GM18858 (cell line): ENCODE data around the gene MRTFB.

Source experiments
- ATAC-seq: cut with Tn5 transposase; IDR thresholded peaks from one replicate; pipeline ENCODE4 v1.9.1; 2021; ENCODE audit not compliant: unreplicated experiment

Gene MRTFB

DNA sequence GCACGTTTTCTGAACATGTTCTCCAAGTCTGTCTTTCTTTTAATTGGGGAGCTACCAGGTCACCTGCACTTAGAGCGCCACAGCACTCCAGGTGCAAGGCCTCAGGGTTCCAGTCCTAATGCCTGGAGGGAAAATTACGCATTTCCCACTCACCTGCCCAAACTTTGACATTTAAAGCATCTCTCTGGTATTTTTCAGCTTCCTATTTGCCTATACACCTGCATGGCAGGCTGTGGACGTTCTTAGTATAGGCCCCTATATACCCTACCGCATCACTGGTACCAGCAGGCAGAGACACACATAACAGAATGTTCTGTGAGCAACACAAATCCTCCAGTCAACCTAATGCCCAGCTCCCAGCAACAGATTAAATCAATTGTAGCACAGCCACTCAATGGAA is 213.3 kb downstream of the MRTFB start:
- ATAC-seq, result no peak

GRCh38 chr16:14284930-14285512 is 213.9 kb downstream of the MRTFB start:
- ATAC-seq, result peak; percentile 18

- ATAC-seq, result peak; percentile 63
These were observed 214.6 kb downstream of the MRTFB start for GRCh38 chr16:14285513-14286367.

- no peak for ATAC-seq
These were observed 215.5 kb downstream of the MRTFB start for GRCh38 chr16:14286368-14287230.

- ATAC-seq, result no peak
These were observed 218.7 kb downstream of the MRTFB start for GRCh38 chr16:14289692-14290340.

GRCh38 chr16:14291286-14291685 is 220.2 kb downstream of the MRTFB start:
- ATAC-seq, result no peak

- ATAC-seq, result no peak
These were observed 221.1 kb downstream of the MRTFB start for GRCh38 chr16:14292051-14292825.

- ATAC-seq, result no peak
These were observed 225.5 kb downstream of the MRTFB start for GRCh38 chr16:14296663-14297062.

DNA sequence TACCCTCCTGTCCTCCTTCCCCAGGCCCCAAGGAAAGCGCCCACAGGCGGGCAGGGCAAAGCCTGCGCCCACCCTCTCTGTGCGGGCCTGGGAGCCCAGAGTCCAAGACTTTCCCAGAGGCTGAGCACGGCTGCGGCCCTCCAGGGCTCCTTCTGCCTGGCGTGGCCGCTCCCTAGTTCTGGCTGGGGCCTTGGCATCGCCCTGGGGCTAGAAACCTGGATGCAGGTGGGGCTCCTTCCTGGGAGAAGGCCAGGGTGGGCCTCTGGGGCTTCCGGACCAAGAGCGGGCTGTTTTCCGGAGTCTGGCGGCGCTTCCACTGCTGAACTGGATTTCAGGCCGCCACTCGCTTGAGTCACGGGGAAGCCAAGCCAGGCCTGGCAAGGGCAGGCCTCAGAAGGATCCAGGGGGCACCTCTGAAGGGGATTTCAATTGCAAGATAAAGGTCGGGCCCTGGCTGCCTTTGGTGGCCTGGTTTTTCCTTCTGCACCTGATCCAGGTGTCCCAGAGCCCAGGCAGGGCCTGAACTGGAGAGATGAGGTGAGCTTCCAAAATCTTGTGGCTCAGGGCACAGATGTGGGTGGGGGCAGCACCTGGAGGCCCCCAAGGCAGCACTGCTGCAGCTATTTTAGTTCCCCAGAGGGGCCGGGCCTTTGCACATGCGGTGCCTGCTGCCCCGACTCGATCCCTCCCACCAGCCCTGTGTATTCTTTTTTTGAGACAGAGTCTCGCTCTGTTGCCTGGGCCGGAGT is 227.4 kb downstream of the MRTFB start:
- no peak for ATAC-seq

- no peak for ATAC-seq
These were observed 229.6 kb downstream of the MRTFB start for GRCh38 chr16:14300705-14301168.

DNA sequence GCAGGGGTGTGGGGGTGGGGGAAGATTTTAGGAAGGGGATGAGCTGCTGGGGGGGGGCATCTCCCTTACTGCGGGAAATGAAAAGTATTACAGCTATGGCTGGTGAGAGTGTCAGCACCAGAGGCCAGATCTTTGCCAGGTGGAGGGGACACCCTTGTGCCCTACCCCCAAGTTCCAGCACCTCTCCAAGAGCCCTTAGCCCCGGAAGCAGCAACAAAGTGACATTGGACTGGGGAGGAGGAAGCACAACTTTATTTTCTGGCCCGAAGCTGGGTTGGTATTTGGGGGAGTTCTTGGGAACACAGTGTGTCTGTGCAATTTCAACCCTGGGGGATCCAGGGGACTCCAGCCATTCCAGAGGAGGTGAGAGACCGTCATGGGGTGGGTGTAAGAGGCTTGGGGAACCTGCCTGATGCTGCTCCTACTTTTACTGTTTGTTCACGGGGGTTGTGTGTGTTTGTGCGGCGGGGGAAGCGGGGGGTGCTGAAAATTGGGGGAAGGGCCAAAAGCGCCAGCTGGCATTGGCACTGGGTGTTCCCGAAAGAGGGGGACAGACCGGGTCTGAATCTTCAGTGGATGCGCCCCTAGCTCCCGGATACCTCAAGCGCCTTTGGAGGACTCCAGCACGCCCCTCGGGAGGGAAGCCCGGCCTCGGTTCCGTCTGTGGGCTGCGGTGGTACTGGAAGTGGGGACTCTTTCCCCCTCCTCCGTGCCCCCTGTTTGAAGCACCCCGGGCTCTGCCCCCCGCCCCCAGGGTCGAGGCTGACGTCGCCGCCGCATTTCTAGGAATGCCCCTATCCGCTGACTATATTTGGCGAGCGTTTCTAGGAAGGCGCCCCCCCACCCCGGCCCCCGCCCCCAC is 230.3 kb downstream of the MRTFB start:
- ATAC-seq, result no peak

DNA sequence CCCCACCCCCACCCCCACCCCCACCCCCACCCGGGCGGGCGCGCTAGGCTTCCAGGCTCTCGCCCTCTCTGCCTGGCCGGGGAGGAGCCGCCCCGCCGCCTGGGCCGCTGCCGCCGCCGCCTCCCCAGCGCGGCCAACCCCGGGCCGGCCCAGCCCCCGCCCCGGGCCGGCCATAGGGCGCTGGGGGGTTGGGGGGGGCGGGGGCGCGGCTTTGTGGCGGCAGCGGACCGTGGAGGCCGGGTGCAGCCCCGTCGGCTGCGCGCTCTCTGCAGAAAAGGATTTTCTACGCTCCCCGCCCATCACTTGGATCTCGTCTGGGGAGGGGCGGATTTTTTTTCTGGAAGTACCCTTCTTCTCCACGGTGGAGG is 230.9 kb downstream of the MRTFB start:
- no peak for ATAC-seq

- ATAC-seq, result no peak
These were observed 231.5 kb downstream of the MRTFB start for GRCh38 chr16:14302399-14303181.

DNA sequence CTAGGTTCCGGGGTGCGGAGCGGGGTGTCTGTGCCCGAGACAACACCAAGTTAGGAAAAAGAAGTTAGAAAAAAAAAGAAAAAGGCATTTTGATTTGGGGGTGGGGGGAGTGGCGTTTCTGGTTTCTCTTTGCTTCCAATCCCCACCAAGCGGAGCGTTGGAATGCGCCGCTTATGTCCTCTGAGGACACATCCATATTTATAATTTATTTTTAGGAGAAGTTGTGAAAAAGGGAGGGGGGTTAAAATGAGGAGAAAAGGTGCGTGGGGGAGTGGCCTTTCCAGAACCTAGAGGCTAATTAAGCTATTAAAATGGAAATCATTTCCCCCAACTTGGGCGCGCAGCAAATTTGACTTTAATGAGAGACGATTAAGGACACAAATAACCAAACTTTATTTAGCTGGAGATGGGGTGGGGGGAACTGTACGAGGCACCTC is 232.1 kb downstream of the MRTFB start:
- no peak for ATAC-seq

- ATAC-seq, result no peak
These were observed 232.7 kb downstream of the MRTFB start for GRCh38 chr16:14303639-14304394.

GRCh38 chr16:14304891-14305460 is 233.9 kb downstream of the MRTFB start:
- ATAC-seq, result no peak
